NCI-H187 (cell line): ENCODE data around the gene RHOBTB3.

Source experiments
- DNase-seq, 2 experiments: peaks; one replicate each; lab custom pipeline; 2025; lab: John Stamatoyannopoulos, UW

The RHOBTB3 gene

GRCh38 chr5:95731571-95732554, 727 bp downstream of the RHOBTB3 start:
- peak in 1 of 2 experiments; percentile 19 for DNase-seq

GRCh38 chr5:95733107-95733665, 2.0 kb downstream of the RHOBTB3 start:
- DNase-seq = no peak

GRCh38 chr5:95734187-95734586, 3.1 kb downstream of the RHOBTB3 start:
- DNase-seq = no peak

- DNase-seq = no peak
Measured at GRCh38 chr5:95734906-95735305, 3.8 kb downstream of the RHOBTB3 start.

GRCh38 chr5:95735406-95735805, 4.3 kb downstream of the RHOBTB3 start:
- DNase-seq = no peak

- DNase-seq = no peak
Measured at GRCh38 chr5:95738072-95738471, 6.9 kb downstream of the RHOBTB3 start.

- DNase-seq = no peak
Measured at GRCh38 chr5:95738834-95739233, 7.7 kb downstream of the RHOBTB3 start.

GRCh38 chr5:95739857-95740256, 8.7 kb downstream of the RHOBTB3 start:
- no peak for DNase-seq

GRCh38 chr5:95741458-95741857, 10.3 kb downstream of the RHOBTB3 start:
- DNase-seq = no peak

- DNase-seq = no peak
Measured at GRCh38 chr5:95743232-95743631, 12.1 kb downstream of the RHOBTB3 start.

- DNase-seq = no peak
Measured at GRCh38 chr5:95743877-95744276, 12.7 kb downstream of the RHOBTB3 start.

- DNase-seq = no peak
Measured at GRCh38 chr5:95746194-95746593, 15.1 kb downstream of the RHOBTB3 start.

- DNase-seq = no peak
Measured at GRCh38 chr5:95746722-95747679, 15.9 kb downstream of the RHOBTB3 start.

- no peak for DNase-seq
Measured at GRCh38 chr5:95748133-95748532, 17.0 kb downstream of the RHOBTB3 start.

GRCh38 chr5:95754545-95754944, 23.4 kb downstream of the RHOBTB3 start:
- no peak for DNase-seq

GRCh38 chr5:95759005-95759404, 27.9 kb downstream of the RHOBTB3 start:
- DNase-seq = no peak

- DNase-seq = no peak
Measured at GRCh38 chr5:95759634-95760033, 28.5 kb downstream of the RHOBTB3 start.

GRCh38 chr5:95760273-95761191, 29.4 kb downstream of the RHOBTB3 start:
- DNase-seq = no peak

GRCh38 chr5:95761771-95762651, 30.9 kb downstream of the RHOBTB3 start:
- no peak for DNase-seq

GRCh38 chr5:95762652-95763041, 31.5 kb downstream of the RHOBTB3 start:
- no peak for DNase-seq
